DND-41 (cell line): ENCODE results near the gene NXPH1.

Source experiments
- ATAC-seq: fragments of 200-7000 bp; cut with Tn5 transposase; 3 replicates; pipeline ENCODE4 v1.9.1; 2021; ENCODE audit warnings: low read depth; ENCODE audit not compliant: insufficient read depth
- DNase-seq: peaks from one replicate; pipeline ENCODE4 v3.0.0-alpha.2; 2020
- H2AFZ ChIP-seq: 2 replicates; pipeline ENCODE4 v1.6.0; 2012; ENCODE audit warnings: low read depth, low read length
- H3K27ac ChIP-seq: 2 replicates; pipeline ENCODE4 v1.5.1; 2012; ENCODE audit warnings: low read length, inconsistent platforms
- H3K27me3 ChIP-seq: fragments of 200-600 bp; sonication (generic); 2 replicates; pipeline ENCODE4 v1.6.0; 2012; ENCODE audit warnings: low read length, mild to moderate bottlenecking, inconsistent platforms; ENCODE audit not compliant: insufficient read depth, poor library complexity
- H3K36me3 ChIP-seq: 2 replicates; pipeline ENCODE4 v1.5.1; 2012; ENCODE audit warnings: low read length, inconsistent platforms; ENCODE audit not compliant: insufficient read depth
- H3K4me1 ChIP-seq: 2 replicates; pipeline ENCODE4 v1.5.1; 2012; ENCODE audit warnings: mild to moderate bottlenecking, low read length; ENCODE audit not compliant: insufficient read depth
- H3K4me2 ChIP-seq: 2 replicates; pipeline ENCODE4 v1.6.0; 2012; ENCODE audit warnings: mild to moderate bottlenecking, moderate library complexity, low read length, inconsistent platforms; ENCODE audit not compliant: insufficient read depth
- H3K4me3 ChIP-seq, 2 experiments: fragments of 200-600 bp in 1 of 2; shearing (Covaris generic) in 1 of 2; 2 replicates each; pipeline ENCODE4 v1.5.1; 2012 to 2016; ENCODE audit warnings: inconsistent platforms in 2 of 2, low read length in 2 of 2, mild to moderate bottlenecking in 2 of 2, low read depth in 1 of 2, moderate library complexity in 1 of 2
- H3K79me2 ChIP-seq: 2 replicates; pipeline ENCODE4 v1.6.0; 2012; ENCODE audit warnings: low read length, inconsistent platforms; ENCODE audit not compliant: insufficient read depth
- H3K9ac ChIP-seq: 2 replicates; pipeline ENCODE4 v1.6.0; 2012; ENCODE audit warnings: low read depth, mild to moderate bottlenecking, inconsistent platforms, low read length, moderate library complexity
- H3K9me3 ChIP-seq: 2 replicates; pipeline ENCODE4 v1.5.1; 2012; ENCODE audit warnings: low read length, moderate library complexity, mild to moderate bottlenecking, inconsistent platforms; ENCODE audit not compliant: insufficient read depth, severe bottlenecking
- H4K20me1 ChIP-seq: 2 replicates; pipeline ENCODE4 v1.6.0; 2012; ENCODE audit warnings: low read length; ENCODE audit not compliant: insufficient read depth
- CTCF ChIP-seq: IDR thresholded peaks from 2 replicates; pipeline ENCODE4 v1.5.1; 2012; ENCODE audit warnings: borderline replicate concordance, low read length, moderate library complexity, mild to moderate bottlenecking; ENCODE audit not compliant: poor library complexity, severe bottlenecking; ENCODE audit errors: extremely low read depth
- EZH2 ChIP-seq: IDR thresholded peaks from 3 replicates; pipeline ENCODE4 v1.6.1; 2012; ENCODE audit warnings: borderline replicate concordance, low read depth, mild to moderate bottlenecking, moderate library complexity, low read length, inconsistent platforms; ENCODE audit not compliant: severe bottlenecking

NXPH1 gene

GRCh38 chr7:8481752-8482446 is 48.5 kb downstream of the NXPH1 start:
- Histone ChIP-seq H2AFZ (no peak overlapping the region), H3K27ac (no peak overlapping the region), H3K36me3 (no peaks in the 10 kb centered on the region), H3K4me1 (no peaks in the 10 kb centered on the region), H3K79me2 (no peaks in the 10 kb centered on the region), H3K9me3 (no peaks in the 10 kb centered on the region), H3K4me2 (no peak overlapping the region), H3K4me3 (no peak overlapping the region), H3K9ac (no peak overlapping the region), H4K20me1 (no peaks in the 10 kb centered on the region), H3K27me3 (no peaks in the 10 kb centered on the region)
- TF ChIP-seq EZH2: no peak
- TF ChIP-seq CTCF: no peak
- ATAC-seq (no peak), DNase-seq (no peak)

GRCh38 chr7:8490391-8491045 is 57.1 kb downstream of the NXPH1 start:
- ATAC-seq: no peak
- Histone ChIP-seq H4K20me1 (no peaks in the 10 kb centered on the region), H3K27ac (no peak overlapping the region), H3K4me3 (no peak overlapping the region), H3K36me3 (no peaks in the 10 kb centered on the region), H3K27me3 (no peaks in the 10 kb centered on the region), H3K4me2 (no peak overlapping the region), H3K9ac (no peak overlapping the region), H3K9me3 (no peaks in the 10 kb centered on the region), H3K79me2 (no peaks in the 10 kb centered on the region), H3K4me1 (no peaks in the 10 kb centered on the region), H2AFZ (no peak overlapping the region)
- TF ChIP-seq EZH2 (no peak), CTCF (no peak)
- no peak for DNase-seq

GRCh38 chr7:8491106-8491505 is 57.7 kb downstream of the NXPH1 start:
- ATAC-seq (no peak), DNase-seq (no peak)
- Histone ChIP-seq H3K36me3 (no peaks in the 10 kb centered on the region), H2AFZ (no peak overlapping the region), H3K9ac (no peak overlapping the region), H3K27me3 (no peaks in the 10 kb centered on the region), H3K9me3 (no peaks in the 10 kb centered on the region), H3K4me3 (no peak overlapping the region), H3K4me2 (no peak overlapping the region), H3K27ac (no peak overlapping the region), H3K4me1 (no peaks in the 10 kb centered on the region), H3K79me2 (no peaks in the 10 kb centered on the region), H4K20me1 (no peaks in the 10 kb centered on the region)
- no peak for TF ChIP-seq CTCF
- no peak for TF ChIP-seq EZH2
